ENCODE measurements around the gene PRPF40B. TPM values are rescaled to one million over a fixed set of nuclear protein-coding genes. Genes with fewer than 3 reads are reported as not detected.

Gene PRPF40B
- total RNA-seq, 4 donors from 2014 or later, result 17.4 to 72.9 (median 25.4) TPM

- intact Hi-C loops (cut with DNase I; ENCODE audit: low total_unique reads), result no loop called here
- no peaks in the 10 kb centered on the region for H3K36me3 ChIP-seq
- no peaks in the 10 kb centered on the region for H3K9me3 ChIP-seq
- H3K4me1 ChIP-seq, result no peaks in the 10 kb centered on the region
- TF ChIP-seq POLR2A (IDR thresholded peaks at IDR 0.05) (no peak), CTCF (IDR thresholded peaks at IDR 0.05) (no peak)
- no peak for DNase-seq
- no peaks in the 10 kb centered on the region for H3K27me3 ChIP-seq
- H3K27ac ChIP-seq, result no peak overlapping the region
- no peak overlapping the region for H3K4me3 ChIP-seq
Observed at GRCh38 chr12:49661191-49661590, 37.8 kb downstream of the PRPF40B start.

- Histone ChIP-seq H3K27me3 (no peaks in the 10 kb centered on the region), H3K4me3 (no peak overlapping the region), H3K27ac (no peak overlapping the region), H3K9me3 (no peaks in the 10 kb centered on the region), H3K36me3 (no peaks in the 10 kb centered on the region), H3K4me1 (no peaks in the 10 kb centered on the region)
- intact Hi-C loops (cut with DNase I; ENCODE audit: low total_unique reads), result no loop called here
- no peak for DNase-seq
- TF ChIP-seq POLR2A (IDR thresholded peaks at IDR 0.05), result no peak
- TF ChIP-seq CTCF (IDR thresholded peaks at IDR 0.05), result no peak
Observed at GRCh38 chr12:49661746-49662145, 38.4 kb downstream of the PRPF40B start.

GRCh38 chr12:49662998-49663843 is 39.9 kb downstream of the PRPF40B start:
- intact Hi-C loops (cut with DNase I; ENCODE audit: low total_unique reads), result no loop called here
- no peaks in the 10 kb centered on the region for H3K9me3 ChIP-seq
- no peaks in the 10 kb centered on the region for H3K27me3 ChIP-seq
- TF ChIP-seq CTCF (IDR thresholded peaks at IDR 0.05), result no peak
- peak; percentile 46 to 62 for DNase-seq
- no peaks in the 10 kb centered on the region for H3K4me1 ChIP-seq
- H3K36me3 ChIP-seq, result no peaks in the 10 kb centered on the region
- H3K4me3 ChIP-seq, result no peak overlapping the region
- H3K27ac ChIP-seq, result peak overlapping the region; percentile 65 to 69

GRCh38 chr12:49664167-49664566 is 40.8 kb downstream of the PRPF40B start:
- Histone ChIP-seq H3K36me3 (no peaks in the 10 kb centered on the region), H3K9me3 (no peaks in the 10 kb centered on the region), H3K27ac (peak overlapping the region in 1 of 2 donors; percentile 65), H3K27me3 (no peaks in the 10 kb centered on the region), H3K4me3 (no peak overlapping the region), H3K4me1 (no peaks in the 10 kb centered on the region)
- TF ChIP-seq POLR2A (IDR thresholded peaks at IDR 0.05) (no peak), CTCF (IDR thresholded peaks at IDR 0.05) (no peak)
- intact Hi-C loops (cut with DNase I; ENCODE audit: low total_unique reads), result no loop called here
- no peak for DNase-seq

GRCh38 chr12:49664591-49665239 is 41.4 kb downstream of the PRPF40B start:
- Histone ChIP-seq H3K36me3 (no peaks in the 10 kb centered on the region), H3K4me3 (no peak overlapping the region), H3K27me3 (no peaks in the 10 kb centered on the region), H3K4me1 (no peaks in the 10 kb centered on the region), H3K27ac (no peak overlapping the region), H3K9me3 (no peaks in the 10 kb centered on the region)
- intact Hi-C loops (cut with DNase I; ENCODE audit: low total_unique reads), result no loop called here
- no peak for DNase-seq
- TF ChIP-seq POLR2A (IDR thresholded peaks at IDR 0.05) (no peak), CTCF (IDR thresholded peaks at IDR 0.05) (no peak)
